LoVo (cell line): ENCODE results near the gene GRIA4.
"Not testable (repeated sequence)": the region's sequence is repeated elsewhere in the genome, so short reads cannot be mapped to it uniquely, and the experiment has no call there.

Source experiments
- DNase-seq: peaks from one replicate; pipeline ENCODE4 v3.0.0-alpha.2; 2016; ENCODE audit warnings: low spot score

Gene GRIA4

DNA sequence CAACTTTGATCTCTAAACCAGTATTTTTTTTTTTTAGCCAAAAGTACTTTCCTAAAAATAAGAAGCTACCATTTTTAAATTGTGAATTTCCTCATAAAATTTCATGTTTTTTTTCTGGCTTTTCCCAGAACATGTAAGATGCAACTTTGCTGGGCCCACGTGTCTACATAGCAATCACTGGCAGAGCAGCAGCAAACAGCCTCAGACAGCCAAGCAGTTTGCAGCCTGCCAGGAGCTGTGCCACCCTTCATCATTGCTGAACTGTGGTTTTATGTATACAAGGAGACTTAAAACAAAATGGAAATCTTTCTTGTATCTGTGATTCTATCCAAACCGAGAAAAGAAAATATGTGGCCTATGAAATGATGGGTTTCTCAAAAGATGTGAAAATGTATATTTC lies 110.2 kb downstream of the GRIA4 start:
- no peak for DNase-seq

DNA sequence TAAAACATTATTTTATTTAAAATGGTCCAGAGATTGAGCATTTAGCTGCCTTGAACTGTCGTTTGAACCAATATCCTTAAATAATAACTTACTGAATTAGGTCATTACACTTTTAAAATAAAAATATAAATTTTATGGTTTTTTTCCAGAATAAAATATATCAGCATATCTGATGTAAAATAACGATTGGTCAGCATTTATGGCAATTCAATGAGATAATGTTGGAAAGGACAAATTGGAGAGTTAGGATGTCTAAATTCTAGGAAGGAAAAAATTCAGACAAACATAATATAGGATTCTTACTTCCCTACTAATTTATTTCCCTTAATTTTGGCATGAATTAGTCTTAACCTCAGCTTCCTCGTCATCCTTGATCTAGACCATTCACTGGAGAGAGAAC lies 113.4 kb downstream of the GRIA4 start:
- no peak for DNase-seq

DNA sequence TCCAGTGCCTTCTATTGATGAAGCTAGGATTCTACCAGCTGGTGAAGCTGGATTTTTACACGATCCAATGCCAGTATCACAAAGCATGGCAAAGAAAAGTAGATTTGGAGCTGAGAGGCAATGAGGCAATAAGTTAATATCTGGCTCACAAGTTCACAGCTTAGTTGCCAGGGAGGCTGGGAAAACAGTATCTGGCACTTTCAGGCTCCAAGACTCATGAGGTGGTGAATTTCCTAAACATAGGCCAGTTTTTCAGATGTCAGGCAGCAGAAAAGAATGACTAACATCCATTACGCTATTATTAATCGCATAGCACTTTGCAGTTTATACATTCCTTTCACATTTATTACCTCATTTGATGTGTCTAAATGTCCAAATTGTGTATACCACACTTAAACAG lies 122.7 kb downstream of the GRIA4 start:
- DNase-seq, result no peak

DNA sequence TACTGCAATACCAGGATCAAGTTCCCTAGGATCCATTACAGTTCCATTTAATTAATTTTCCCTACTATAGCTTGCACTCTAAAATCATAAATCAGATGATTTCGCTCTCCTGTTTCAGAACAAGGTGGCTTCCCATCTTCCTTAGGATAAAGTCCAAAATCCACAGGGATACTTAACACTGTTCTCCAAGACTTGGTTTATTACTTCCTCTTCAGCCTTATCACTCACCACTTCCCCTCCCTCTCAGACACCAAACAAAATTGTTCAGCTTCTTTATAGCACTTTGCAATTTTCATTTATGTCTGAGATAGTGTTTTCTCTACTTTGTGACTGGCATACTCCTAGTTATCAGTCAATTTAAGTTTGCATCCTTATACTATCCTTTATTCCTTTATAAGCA lies 124.6 kb downstream of the GRIA4 start:
- no peak for DNase-seq

DNA sequence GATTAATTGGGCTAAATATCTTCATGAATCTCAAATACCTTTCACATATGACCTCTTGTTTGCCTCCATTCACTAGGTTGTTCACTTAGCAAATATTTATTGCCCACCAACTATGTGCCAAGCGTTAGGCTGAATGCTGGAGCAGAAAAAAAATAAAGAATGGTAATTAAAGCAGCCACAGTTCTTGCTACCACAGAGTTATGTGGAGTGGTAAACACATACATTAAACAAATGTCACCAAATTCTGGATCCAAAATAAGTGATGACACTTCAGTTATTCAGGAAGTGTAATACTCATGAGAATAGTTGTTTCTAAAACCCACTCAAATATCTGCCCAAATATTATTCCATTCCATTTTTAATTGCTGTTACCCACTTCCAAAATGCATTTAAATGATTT lies 128.4 kb downstream of the GRIA4 start:
- DNase-seq, result no peak

DNA sequence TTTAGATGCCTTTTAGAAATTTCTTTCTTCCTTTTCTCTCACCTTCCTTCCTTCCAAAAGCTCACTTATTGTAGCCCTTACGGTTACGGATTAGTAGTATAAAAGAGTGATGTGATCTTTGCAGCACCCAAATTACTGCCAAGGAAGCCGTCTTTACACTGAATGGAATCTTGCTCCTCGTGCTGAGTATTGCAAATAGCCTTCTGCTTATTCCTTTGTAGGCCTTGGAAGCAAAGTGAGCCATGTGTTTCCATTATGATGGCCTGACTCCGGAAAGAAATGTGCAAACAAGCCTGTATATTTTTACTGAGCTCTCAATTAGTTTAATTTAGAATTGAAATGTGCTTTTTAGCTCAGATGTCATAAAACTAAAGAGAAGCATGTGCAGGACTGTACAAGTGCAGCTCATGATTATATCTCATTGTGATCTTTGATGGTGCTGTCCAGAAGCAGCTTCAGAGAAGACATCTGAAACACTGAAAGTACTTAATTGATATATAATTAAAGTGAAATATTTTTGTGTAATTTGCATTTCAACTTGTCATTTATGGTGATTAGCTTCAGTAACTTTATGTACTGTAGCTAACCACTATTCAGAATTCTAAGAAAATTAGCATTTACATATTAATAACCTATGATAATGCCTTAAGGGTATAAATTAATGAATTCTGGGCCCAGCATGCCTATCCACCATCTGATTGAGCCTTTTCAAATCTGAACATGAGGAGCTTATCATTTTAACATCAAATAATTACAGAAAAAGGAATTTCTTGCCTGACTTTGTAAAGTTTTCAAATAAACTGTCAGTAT lies 129.3 kb downstream of the GRIA4 start:
- no peak for DNase-seq

DNA sequence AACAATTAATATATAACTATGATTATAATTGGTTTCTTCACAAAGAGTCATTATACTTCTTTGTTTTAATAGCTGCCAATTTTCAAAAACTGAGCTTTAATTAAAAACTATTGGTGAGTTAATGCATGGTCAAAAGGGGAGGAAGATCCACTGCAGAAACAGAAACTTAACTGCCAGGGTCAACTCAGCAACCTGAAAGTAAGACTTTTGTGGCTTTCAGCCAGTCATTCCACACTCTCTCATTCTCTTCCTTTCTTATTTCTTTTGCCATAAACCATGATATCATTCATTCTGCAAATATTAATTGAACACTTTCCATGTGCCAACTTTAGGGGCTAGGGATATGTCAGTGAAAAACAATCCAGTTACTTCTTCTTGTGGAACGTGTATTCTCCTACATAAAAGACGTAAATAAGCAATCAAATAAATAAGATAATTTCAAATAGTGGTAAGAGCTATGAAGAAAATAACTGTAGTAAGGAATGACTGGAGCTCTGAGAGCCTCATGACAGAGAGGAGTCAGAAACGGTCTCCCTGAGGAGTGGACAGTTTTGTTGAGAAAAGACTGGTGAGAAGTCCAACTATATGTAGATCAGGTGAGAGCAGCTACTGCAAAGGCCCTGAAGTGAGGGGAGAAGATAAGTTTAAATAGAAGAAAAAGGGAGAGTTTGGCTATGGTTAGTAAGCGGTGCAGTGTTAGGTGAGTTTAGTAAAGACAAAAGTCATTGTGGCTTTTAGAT lies 130.5 kb downstream of the GRIA4 start:
- DNase-seq, result no peak

DNA sequence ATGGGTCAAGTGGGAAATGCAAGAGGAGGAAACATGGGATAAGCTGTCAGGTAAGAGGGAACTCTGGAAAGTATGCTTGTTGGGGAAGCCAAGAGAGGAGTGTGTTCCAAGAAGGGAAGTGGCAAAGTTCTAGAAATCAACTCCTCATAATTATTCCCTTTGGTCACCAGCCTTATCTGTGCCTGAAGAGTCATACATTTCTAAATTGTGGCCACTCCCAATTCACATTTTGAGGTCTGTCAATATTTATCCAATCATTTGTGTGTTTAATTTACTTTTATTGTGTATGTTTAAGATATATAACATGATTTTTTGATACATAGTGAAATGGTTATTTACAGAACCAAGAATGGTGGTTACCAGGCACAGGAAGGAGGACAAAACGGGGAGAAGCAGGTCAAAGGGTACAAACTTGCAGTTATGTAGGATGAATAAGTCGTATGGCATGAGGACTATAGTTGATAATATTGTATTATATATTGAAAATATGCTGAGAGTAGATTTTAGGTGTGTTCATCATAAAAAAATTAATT lies 131.7 kb downstream of the GRIA4 start:
- DNase-seq, result no peak

DNA sequence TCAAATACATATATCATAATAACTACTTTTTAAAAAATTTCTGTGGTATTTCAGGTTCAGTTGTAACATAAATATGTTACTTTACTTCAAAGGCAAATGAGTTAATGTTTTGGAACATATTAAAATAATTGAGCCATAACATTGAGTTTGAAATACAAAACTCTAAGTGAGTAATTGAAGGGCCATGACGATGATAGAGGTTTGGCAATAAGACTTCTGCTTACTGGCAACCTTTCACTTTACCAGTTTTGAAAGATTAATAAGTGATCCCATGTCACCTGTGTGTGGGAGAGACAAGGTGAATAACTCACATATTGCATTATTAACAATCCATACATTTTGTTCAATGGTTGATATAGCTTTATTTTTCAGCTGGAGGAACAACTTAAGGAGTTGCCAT lies 144.4 kb downstream of the GRIA4 start:
- DNase-seq, result no peak

DNA sequence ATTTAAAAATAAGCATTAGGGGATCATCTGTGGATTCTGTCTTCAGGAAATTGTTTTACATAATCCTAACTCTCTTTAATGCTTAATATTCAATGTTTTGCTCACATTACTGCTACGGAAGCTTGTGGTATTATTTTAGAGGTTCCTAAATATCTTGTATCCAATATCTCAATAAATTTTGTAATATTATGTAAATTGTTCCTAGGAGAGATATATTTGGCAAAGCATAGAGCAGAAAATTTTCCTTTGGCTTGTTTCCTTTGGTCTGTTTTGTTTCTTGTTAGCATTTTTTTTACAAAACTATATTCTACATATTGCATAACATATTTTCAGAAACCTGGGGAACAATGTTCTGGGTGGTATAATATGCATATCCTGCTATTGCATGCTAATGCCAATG lies 144.8 kb downstream of the GRIA4 start:
- no peak for DNase-seq

DNA sequence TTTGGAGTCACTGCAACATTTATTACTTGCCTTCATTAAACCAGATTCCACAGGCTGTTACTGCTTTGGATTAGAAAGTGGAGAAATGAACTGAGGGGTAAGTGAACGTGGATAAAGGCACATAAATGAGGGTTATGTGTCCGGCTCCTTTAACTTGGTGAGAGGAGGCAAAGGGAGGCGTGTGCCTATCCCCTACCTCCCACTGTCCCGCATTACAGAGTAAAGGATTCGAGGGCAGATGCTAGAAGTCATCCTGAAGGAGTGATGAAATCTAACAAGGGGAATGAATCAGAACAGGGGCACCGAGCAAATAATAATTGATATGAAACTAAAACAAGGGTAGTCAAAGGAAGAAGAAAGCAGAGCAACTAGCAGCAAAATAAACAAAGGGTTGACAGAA lies 147.2 kb downstream of the GRIA4 start:
- no peak for DNase-seq

DNA sequence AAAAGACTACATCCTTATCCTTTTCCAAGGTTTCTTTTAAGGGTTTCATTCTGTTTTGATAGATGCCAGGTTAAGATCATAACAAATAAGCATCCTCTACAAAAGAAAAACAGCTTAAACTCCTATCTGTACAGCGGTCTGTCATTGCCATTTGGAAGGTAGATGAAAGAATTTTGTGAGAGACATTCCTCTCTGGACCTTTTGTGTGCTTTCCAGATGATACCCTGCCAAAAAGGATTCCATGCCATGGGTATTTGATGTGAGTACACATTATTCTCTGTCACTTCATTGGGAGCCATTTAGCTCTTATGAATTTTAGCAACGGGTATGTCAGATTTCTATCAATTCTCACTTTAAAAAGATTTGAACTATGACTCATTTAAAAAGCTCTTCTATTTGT lies 153.7 kb downstream of the GRIA4 start:
- DNase-seq, result no peak

DNA sequence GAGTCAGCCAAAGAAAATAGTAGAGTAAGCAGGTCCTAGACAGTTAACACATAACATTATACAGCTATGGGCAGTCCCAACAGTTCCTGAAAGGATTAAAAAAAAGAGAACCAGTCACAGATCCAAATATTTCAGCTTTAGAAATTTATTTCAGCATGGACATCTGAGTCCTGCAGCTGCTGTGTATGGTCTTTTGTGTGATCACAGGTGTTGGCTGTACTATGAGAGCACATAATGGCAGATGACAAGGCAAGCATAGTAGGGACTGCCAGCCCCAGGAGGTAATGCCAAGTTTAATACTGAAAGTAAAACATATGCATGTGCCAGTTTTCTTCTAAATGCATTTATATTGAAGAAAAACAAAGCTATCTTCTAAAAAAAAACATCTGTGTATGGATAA lies 158.1 kb downstream of the GRIA4 start:
- no peak for DNase-seq

DNA sequence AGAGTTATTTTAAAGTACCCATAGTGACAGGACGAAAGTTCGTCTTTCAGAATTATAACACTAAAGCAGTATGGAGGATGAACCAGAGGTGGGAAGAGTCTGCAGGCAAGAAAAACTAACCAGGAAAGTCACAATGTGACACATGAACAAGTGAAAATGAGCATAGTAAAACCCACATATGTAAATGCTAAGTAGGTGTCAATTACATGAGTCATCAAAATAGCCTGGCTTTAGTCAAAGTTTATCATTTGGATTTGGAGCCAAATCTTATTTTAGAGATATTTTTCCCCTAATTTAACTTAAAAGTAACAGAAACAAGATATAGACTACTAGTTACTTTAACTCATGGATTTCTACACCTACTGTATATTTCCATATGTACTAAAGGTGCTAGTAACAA lies 159.8 kb downstream of the GRIA4 start:
- no peak for DNase-seq

DNA sequence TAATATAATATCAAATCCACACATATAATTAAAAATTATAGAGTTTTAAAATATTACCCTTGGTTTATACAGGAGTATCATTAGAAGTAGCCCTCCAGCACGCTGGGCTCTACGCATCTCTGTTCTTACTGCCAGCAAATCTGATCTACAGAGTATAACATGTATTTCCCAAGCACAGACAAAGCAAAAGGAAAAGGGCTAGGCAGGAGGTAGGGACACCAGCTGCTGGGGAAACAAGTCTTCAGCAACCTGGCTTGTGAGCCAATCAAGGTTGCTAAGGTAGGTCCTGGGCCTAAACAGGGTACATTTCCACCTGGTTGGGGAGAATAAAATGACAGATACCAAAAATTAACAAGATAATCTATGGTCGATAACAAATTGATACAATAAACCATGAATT lies 163.6 kb downstream of the GRIA4 start:
- not testable (repeated sequence) for DNase-seq

DNA sequence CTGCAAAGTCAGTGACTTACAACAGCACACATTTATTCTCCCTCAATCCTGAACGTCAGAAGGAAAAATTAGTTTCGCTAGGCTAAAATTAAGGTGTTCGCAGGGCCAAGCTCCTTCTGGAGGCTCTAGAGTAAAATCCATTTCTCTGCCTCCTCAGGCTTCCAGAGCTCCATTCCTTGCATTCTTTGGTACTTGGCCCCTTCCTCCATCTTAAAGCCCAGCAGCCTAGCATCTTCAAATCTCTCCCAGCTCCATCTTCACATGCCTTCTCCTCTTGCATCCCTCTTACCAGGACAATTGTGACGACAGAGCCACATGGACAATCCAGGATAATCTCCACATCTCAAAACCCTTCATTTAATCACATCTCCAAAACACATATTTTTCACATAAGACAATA lies 165.0 kb downstream of the GRIA4 start:
- no peak for DNase-seq

DNA sequence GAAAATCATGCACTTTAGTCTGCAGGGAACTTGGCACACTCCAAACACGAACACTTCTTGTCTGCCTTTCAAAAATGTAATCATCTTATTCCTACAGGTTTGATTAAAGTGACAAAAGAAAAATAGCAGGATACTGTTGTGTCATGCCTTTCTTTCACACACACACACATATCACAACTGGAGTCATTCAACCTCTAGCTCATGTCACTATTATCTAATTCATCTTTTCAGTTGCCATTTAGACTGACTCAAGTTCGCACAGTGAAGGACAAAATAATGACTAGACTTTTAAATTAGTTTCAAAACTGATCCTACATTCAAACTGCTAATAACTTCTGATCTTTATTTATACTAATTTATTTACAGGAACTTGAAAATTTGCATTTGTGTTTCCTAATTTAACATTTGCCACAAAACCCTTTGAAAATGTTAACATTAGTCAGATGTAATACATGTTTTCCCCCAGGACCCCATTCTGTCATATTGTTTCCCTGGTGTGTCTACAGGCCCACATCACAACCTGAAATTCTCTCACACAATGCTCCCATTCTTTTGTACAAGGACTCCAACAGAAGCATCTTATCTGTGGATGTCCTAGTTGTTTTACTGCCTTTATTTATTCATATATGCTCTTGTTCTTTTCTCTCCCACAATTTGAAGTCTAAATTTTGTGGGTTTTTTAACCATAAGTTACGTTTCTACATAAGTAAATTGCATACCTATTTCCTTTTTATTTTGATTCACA lies 171.1 kb downstream of the GRIA4 start:
- DNase-seq, result no peak

DNA sequence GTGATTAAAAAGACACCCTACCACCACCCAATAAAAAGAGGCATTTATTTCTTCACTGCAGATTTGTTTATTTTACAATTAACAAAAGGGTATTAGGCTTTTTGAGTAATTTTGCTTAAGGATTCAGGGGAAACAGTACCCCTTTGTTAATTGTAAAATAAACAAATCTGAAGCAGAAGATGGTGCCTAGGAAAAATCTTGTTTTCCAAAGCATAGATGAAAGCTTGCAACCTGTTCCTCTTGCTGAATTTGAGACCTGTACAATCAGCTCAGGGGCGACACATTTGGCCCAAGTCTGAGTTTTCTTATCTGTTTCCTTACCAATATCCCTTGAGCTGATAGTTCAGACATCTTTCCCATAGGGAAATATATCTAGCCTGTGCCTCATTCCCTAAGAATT lies 171.9 kb downstream of the GRIA4 start:
- no peak for DNase-seq

DNA sequence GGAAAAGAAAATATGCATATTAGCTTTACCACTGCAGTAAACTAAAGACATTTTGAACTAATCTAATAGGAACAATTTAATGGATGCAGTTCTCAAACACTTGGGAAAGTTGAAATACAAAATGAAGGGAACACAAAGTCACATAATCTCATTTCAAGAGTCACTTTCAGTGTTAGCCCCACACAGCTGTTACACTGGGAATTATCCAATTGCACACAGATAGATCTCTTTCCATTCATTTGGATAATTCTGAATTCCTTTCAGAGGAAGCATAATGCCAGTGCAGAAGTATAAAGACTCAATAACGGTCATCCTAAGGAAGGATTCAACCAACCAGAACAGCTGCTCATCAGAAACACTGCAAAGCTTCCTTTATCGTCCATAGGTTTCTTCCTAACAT lies 173.3 kb downstream of the GRIA4 start:
- no peak for DNase-seq

DNA sequence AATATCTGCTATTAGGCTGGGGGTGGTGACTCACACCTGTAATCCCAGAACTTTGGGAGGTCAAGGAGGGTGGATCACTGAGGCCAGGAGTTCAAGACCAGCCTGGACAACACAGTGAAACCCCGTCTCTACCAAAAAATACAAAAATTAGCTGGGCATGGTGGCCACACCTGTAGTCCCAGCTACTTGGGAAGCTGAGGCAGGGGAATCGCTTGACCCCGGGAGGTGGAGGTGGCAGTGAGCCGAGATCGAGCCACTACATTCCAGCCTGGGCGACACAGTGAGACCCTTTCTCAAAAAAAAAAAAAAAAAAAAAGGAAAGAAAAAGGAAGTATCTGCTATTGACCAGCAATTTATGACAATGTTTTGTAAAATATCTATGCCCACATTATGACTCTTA lies 176.0 kb downstream of the GRIA4 start:
- DNase-seq, result not testable (repeated sequence)

DNA sequence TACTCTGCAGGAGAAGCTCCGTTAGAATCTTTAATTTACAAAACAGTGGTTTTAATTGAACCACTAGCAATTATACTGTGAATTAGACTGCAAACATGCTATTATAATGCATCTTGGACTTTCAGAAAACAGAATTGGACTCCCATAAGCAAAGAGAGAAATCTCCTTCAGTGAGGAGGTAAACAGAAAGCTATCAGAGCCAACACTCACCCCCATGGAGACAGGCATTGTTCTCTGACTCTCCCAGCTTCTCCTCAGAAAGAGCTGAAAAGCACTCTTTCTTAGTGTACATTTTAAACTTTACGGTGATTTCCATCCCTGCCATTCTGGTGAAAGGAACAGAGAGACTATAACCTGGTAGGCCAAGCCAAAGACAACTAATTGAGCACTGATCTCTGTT lies 176.9 kb downstream of the GRIA4 start:
- DNase-seq, result no peak

DNA sequence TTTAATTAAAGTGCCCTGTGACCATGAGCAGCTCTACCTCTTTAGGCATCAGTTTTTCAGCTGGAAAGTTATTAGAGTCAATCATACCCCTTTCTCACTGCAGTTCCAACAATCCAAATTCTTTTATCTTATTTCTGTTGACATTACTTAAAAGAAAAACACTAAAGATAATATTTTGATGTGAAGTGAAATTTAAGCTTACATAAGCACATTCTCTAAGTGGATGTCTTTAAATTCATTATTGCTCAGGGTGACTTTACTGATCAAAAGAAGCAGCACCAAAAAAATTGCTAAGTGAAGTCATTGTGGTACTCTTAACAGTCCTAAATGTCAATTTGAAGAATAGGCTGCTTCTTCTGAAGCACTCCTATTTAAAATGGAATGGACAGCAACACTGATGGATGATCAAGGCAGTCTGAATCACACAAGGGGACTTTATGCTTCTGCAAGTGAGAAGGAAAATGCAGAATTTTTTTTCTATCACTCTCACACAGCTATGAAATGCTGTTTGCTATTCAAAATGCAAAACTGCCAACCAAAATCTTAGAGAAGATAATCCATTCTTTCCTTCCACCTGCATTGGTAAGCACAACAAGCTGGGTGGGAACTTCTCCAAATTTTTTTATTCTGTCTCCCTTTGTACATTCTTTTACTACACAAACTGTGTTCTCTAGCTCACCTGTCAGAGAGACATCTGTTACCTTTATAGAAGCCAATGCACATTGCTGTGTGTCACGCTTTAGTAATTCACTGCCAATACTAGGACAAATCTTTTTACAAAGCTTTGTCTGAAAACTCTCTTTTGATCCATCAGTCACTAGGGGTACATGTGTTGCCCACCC lies 179.9 kb downstream of the GRIA4 start:
- no peak for DNase-seq
